WTC11 (cell line): ENCODE results near the gene SMARCB1. TPM values are rescaled to one million over a fixed set of nuclear protein-coding genes. Genes with fewer than 3 reads are reported as not detected.

Experiments used
- ATAC-seq: fragments of 200-7000 bp; cut with Tn5 transposase; 2 replicates; pipeline ENCODE4 v1.10.0; 2021; ENCODE audit warnings: mild to moderate bottlenecking, moderate library complexity
- CTCF ChIA-PET: fragments of 300-600 bp; sonication (Branson Sonifier 250); formaldehyde crosslinking; loops from one replicate; lab custom pipeline; 2021; ENCODE audit warnings: antibody characterized with exemption; lab: Charles Lee
- POLR2A ChIA-PET: fragments of 350-600 bp; sonication (Branson Sonifier 250); formaldehyde crosslinking; loops from one replicate; lab custom pipeline; 2021; ENCODE audit warnings: antibody characterized with exemption; lab: Charles Lee
- DNase-seq: peaks from one replicate; pipeline ENCODE4 v3.0.0; 2021; ENCODE audit warnings: low spot score
- H3K27ac Mint-ChIP-seq: 2 replicates; pipeline ENCODE4 v1.8.0; 2021; ENCODE audit warnings: mixed read lengths
- H3K27me3 Mint-ChIP-seq: 2 replicates; pipeline ENCODE4 v1.8.0; 2021; ENCODE audit warnings: low read depth, mild to moderate bottlenecking, moderate library complexity, mixed read lengths
- H3K36me3 Mint-ChIP-seq: 2 replicates; pipeline ENCODE4 v1.8.0; 2021; ENCODE audit warnings: mixed read lengths
- H3K4me1 Mint-ChIP-seq: 2 replicates; pipeline ENCODE4 v1.8.0; 2022; ENCODE audit warnings: mixed read lengths
- H3K4me3 Mint-ChIP-seq: 2 replicates; pipeline ENCODE4 v1.8.0; 2021; ENCODE audit warnings: mild to moderate bottlenecking, moderate library complexity, mixed read lengths
- H3K9me3 Mint-ChIP-seq: 2 replicates; pipeline ENCODE4 v1.8.0; 2021; ENCODE audit warnings: mixed read lengths
- CREM ChIP-seq: sonication (generic); formaldehyde crosslinking; IDR thresholded peaks from 2 replicates; pipeline ENCODE4 v1.8.1; 2022; ENCODE audit warnings: mild to moderate bottlenecking, missing genetic modification reagents, moderate library complexity
- EMX1 ChIP-seq: fragments of 250-450 bp; sonication (Bioruptor Pico); IDR thresholded peaks from 2 replicates; pipeline ENCODE4 v1.8.0; 2021; ENCODE audit warnings: mild to moderate bottlenecking
- ETV6 ChIP-seq: sonication (generic); formaldehyde crosslinking; IDR thresholded peaks from 2 replicates; pipeline ENCODE4 v1.8.1; 2022; ENCODE audit warnings: mild to moderate bottlenecking, missing genetic modification reagents
- GTF2I ChIP-seq: fragments of 250-450 bp; sonication (Bioruptor Pico); conservative IDR thresholded peaks from 2 replicates; pipeline ENCODE4 v1.4.0; 2021; ENCODE audit warnings: mild to moderate bottlenecking
- IRF2 ChIP-seq: sonication (generic); formaldehyde crosslinking; IDR thresholded peaks from 2 replicates; pipeline ENCODE4 v1.8.0; 2022; ENCODE audit warnings: low read depth, missing genetic modification reagents, borderline replicate concordance
- JUN ChIP-seq: sonication (generic); formaldehyde crosslinking; IDR thresholded peaks from 2 replicates; pipeline ENCODE4 v1.8.0; 2023; ENCODE audit warnings: mild to moderate bottlenecking, missing genetic modification reagents
- NFYB ChIP-seq: sonication (generic); formaldehyde crosslinking; conservative IDR thresholded peaks from 2 replicates; pipeline ENCODE4 v1.8.0; 2022; ENCODE audit warnings: low read depth, missing genetic modification reagents
- RELA ChIP-seq: sonication (generic); formaldehyde crosslinking; IDR thresholded peaks from 2 replicates; pipeline ENCODE4 v1.8.1; 2022; ENCODE audit warnings: missing genetic modification reagents, mild to moderate bottlenecking, borderline replicate concordance
- ZBTB21 ChIP-seq: sonication (generic); formaldehyde crosslinking; IDR thresholded peaks from 2 replicates; pipeline ENCODE4 v1.8.1; 2023; ENCODE audit warnings: mild to moderate bottlenecking, missing genetic modification reagents, borderline replicate concordance
- ZNF121 ChIP-seq: sonication (generic); formaldehyde crosslinking; IDR thresholded peaks from 2 replicates; pipeline ENCODE4 v1.8.0; 2023; ENCODE audit warnings: missing genetic modification reagents
- ZNF138 ChIP-seq: sonication (generic); formaldehyde crosslinking; conservative IDR thresholded peaks from 2 replicates; pipeline ENCODE4 v1.8.1; 2022; ENCODE audit warnings: mild to moderate bottlenecking, moderate library complexity, missing genetic modification reagents
- ZNF219 ChIP-seq: sonication (generic); formaldehyde crosslinking; IDR thresholded peaks from 2 replicates; pipeline ENCODE4 v1.8.0; 2023; ENCODE audit warnings: missing genetic modification reagents, mild to moderate bottlenecking, borderline replicate concordance
- ZNF232 ChIP-seq: sonication (generic); formaldehyde crosslinking; IDR thresholded peaks from 2 replicates; pipeline ENCODE4 v1.8.0; 2022; ENCODE audit warnings: mild to moderate bottlenecking, missing genetic modification reagents
- ZNF396 ChIP-seq: fragments of 250-450 bp; sonication (Bioruptor Pico); IDR thresholded peaks from 2 replicates; pipeline ENCODE4 v1.8.0; 2021; ENCODE audit warnings: mild to moderate bottlenecking, moderate library complexity, borderline replicate concordance
- ZNF671 ChIP-seq: fragments of 250-450 bp; sonication (Bioruptor Pico); IDR thresholded peaks from 2 replicates; pipeline ENCODE4 v1.8.0; 2021; ENCODE audit warnings: mild to moderate bottlenecking
- total RNA-seq: library from RNA; stranded (reverse); gene quantifications from 3 replicates; pipeline ENCODE4 v1.2.3, GENCODE V29; 2021
- TF ChIP-seq, protein P1 (sequence below): sonication (generic); formaldehyde crosslinking; IDR thresholded peaks from 2 replicates; pipeline ENCODE4 v1.8.1; 2023; ENCODE audit warnings: mild to moderate bottlenecking, missing genetic modification reagents
- TF ChIP-seq, protein P2 (sequence below): sonication (generic); formaldehyde crosslinking; IDR thresholded peaks from 2 replicates; pipeline ENCODE4 v1.8.0; 2023; ENCODE audit warnings: missing genetic modification reagents, mild to moderate bottlenecking, borderline replicate concordance
- TF ChIP-seq, protein P3 (sequence below): fragments of 250-450 bp; sonication (Bioruptor Pico); conservative IDR thresholded peaks from 2 replicates; pipeline ENCODE4 v1.9.0; 2021; ENCODE audit warnings: mild to moderate bottlenecking
- TF ChIP-seq, protein P4 (sequence below): sonication (generic); formaldehyde crosslinking; conservative IDR thresholded peaks from 2 replicates; pipeline ENCODE4 v1.8.1; 2022; ENCODE audit warnings: mild to moderate bottlenecking, missing genetic modification reagents
- TF ChIP-seq, protein P5 (sequence below): fragments of 250-450 bp; sonication (Bioruptor Pico); IDR thresholded peaks from 2 replicates; pipeline ENCODE4 v1.9.0; 2021; ENCODE audit warnings: mild to moderate bottlenecking, borderline replicate concordance

SMARCB1 gene
- total RNA-seq, 1 experiment from 2014 or later: 135 TPM

DNA sequence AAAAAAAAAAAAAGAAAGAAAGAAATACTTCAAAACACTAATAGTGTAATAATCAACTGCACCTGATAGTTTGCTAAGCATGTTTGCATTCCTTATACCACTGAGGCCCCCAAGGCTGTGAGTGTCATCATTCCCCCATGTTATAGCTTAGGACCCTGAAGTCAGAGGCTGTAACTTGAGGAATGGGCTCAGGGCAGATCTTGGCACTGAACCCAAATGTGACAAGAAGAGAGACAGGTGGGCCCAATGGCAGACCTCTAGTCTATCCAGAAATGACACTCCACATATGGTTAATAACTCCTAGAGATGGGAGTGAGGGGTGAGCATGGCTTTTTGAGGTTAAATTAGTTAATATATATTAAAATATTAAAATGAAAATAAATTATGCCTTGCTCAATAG, 49.1 kb upstream of the SMARCB1 start:
- H3K4me3 Mint-ChIP-seq: no peak overlapping the region

More for the DNA sequence above, 49.1 kb upstream of the SMARCB1 start:
- Mint-ChIP-seq H3K36me3 (no peaks in the 10 kb centered on the region), H3K4me1 (peaks cover 6% of the 10 kb centered on the region), H3K9me3 (no peaks in the 10 kb centered on the region), H3K27ac (no peak overlapping the region), H3K27me3 (no peaks in the 10 kb centered on the region)
- CTCF ChIA-PET: interaction anchor here (0.8 to 1.6 kb wide), 4 partner anchors 29 to 112 kb away, joined by 3 to 9 read pairs (median 6); no protein-coding TSS in a partner anchor
- no peak for ATAC-seq
- no peak for DNase-seq
- POLR2A ChIA-PET: interaction anchor here (0.7 kb wide), 1 partner anchor 121 kb away, joined by 4 read pairs; no protein-coding TSS in a partner anchor
- TF ChIP-seq GTF2I (no peak), ZNF396 (CRISPR knock-in tag) (no peak), CREM (CRISPR knock-in tag) (no peak), ZBTB21 (no peak), ZNF138 (CRISPR knock-in tag) (no peak), ZNF121 (CRISPR knock-in tag) (no peak), JUN (CRISPR knock-in tag) (no peak), NFYB (CRISPR knock-in tag) (no peak), ETV6 (no peak), RELA (CRISPR knock-in tag) (no peak), ZNF232 (CRISPR knock-in tag) (no peak), EMX1 (CRISPR knock-in tag) (no peak), IRF2 (no peak), ZNF671 (no peak), ZNF219 (CRISPR knock-in tag) (no peak)
- TF ChIP-seq, protein P1, sequence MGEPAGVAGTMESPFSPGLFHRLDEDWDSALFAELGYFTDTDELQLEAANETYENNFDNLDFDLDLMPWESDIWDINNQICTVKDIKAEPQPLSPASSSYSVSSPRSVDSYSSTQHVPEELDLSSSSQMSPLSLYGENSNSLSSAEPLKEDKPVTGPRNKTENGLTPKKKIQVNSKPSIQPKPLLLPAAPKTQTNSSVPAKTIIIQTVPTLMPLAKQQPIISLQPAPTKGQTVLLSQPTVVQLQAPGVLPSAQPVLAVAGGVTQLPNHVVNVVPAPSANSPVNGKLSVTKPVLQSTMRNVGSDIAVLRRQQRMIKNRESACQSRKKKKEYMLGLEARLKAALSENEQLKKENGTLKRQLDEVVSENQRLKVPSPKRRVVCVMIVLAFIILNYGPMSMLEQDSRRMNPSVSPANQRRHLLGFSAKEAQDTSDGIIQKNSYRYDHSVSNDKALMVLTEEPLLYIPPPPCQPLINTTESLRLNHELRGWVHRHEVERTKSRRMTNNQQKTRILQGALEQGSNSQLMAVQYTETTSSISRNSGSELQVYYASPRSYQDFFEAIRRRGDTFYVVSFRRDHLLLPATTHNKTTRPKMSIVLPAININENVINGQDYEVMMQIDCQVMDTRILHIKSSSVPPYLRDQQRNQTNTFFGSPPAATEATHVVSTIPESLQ: no peak
- TF ChIP-seq, protein P2, sequence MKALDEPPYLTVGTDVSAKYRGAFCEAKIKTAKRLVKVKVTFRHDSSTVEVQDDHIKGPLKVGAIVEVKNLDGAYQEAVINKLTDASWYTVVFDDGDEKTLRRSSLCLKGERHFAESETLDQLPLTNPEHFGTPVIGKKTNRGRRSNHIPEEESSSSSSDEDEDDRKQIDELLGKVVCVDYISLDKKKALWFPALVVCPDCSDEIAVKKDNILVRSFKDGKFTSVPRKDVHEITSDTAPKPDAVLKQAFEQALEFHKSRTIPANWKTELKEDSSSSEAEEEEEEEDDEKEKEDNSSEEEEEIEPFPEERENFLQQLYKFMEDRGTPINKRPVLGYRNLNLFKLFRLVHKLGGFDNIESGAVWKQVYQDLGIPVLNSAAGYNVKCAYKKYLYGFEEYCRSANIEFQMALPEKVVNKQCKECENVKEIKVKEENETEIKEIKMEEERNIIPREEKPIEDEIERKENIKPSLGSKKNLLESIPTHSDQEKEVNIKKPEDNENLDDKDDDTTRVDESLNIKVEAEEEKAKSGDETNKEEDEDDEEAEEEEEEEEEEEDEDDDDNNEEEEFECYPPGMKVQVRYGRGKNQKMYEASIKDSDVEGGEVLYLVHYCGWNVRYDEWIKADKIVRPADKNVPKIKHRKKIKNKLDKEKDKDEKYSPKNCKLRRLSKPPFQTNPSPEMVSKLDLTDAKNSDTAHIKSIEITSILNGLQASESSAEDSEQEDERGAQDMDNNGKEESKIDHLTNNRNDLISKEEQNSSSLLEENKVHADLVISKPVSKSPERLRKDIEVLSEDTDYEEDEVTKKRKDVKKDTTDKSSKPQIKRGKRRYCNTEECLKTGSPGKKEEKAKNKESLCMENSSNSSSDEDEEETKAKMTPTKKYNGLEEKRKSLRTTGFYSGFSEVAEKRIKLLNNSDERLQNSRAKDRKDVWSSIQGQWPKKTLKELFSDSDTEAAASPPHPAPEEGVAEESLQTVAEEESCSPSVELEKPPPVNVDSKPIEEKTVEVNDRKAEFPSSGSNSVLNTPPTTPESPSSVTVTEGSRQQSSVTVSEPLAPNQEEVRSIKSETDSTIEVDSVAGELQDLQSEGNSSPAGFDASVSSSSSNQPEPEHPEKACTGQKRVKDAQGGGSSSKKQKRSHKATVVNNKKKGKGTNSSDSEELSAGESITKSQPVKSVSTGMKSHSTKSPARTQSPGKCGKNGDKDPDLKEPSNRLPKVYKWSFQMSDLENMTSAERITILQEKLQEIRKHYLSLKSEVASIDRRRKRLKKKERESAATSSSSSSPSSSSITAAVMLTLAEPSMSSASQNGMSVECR (CRISPR knock-in tag): no peak
- TF ChIP-seq, protein P3, sequence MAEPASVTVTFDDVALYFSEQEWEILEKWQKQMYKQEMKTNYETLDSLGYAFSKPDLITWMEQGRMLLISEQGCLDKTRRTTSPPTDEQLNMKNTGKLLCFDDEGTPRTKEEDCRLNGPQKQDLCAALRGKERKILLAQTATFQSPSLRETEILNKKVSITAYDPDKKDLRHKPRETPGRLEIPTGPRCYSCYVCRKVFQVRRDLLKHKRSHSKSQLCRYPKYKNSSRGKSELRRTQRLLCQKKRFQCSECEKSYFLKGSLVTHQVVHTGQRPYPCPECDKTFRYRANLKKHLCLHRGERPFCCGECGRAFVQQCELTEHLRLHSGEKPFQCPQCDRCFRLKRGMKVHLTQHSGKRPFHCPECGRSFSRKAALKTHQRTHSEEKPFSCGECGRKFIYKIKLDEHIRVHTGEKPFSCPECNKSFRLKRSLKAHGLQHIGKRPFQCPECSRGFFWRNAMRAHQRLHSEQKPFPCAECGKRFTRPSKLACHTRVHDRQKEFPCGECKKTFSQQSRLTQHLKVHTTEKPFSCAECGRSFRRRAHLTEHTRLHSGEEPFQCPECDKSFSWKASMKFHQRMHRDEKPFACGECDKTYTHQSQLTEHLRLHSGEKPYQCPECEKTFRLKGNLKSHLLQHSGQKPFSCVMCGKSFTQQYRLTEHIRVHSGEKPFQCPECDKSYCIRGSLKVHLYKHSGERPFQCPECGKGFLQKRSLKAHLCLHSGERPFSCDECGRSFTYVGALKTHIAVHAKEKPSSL (CRISPR knock-in tag): no peak
- TF ChIP-seq, protein P4, sequence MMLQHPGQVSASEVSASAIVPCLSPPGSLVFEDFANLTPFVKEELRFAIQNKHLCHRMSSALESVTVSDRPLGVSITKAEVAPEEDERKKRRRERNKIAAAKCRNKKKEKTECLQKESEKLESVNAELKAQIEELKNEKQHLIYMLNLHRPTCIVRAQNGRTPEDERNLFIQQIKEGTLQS (CRISPR knock-in tag): no peak
- TF ChIP-seq, protein P5, sequence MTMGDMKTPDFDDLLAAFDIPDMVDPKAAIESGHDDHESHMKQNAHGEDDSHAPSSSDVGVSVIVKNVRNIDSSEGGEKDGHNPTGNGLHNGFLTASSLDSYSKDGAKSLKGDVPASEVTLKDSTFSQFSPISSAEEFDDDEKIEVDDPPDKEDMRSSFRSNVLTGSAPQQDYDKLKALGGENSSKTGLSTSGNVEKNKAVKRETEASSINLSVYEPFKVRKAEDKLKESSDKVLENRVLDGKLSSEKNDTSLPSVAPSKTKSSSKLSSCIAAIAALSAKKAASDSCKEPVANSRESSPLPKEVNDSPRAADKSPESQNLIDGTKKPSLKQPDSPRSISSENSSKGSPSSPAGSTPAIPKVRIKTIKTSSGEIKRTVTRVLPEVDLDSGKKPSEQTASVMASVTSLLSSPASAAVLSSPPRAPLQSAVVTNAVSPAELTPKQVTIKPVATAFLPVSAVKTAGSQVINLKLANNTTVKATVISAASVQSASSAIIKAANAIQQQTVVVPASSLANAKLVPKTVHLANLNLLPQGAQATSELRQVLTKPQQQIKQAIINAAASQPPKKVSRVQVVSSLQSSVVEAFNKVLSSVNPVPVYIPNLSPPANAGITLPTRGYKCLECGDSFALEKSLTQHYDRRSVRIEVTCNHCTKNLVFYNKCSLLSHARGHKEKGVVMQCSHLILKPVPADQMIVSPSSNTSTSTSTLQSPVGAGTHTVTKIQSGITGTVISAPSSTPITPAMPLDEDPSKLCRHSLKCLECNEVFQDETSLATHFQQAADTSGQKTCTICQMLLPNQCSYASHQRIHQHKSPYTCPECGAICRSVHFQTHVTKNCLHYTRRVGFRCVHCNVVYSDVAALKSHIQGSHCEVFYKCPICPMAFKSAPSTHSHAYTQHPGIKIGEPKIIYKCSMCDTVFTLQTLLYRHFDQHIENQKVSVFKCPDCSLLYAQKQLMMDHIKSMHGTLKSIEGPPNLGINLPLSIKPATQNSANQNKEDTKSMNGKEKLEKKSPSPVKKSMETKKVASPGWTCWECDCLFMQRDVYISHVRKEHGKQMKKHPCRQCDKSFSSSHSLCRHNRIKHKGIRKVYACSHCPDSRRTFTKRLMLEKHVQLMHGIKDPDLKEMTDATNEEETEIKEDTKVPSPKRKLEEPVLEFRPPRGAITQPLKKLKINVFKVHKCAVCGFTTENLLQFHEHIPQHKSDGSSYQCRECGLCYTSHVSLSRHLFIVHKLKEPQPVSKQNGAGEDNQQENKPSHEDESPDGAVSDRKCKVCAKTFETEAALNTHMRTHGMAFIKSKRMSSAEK: no peak
